Loucy (cell line): ENCODE results near the gene CLSTN1.

ENCODE experiments used
- H2AFZ ChIP-seq: fragments of 200-600 bp; sonication (generic); 2 replicates; pipeline ENCODE4 v1.6.0; 2016; ENCODE audit warnings: antibody characterized with exemption, mild to moderate bottlenecking, low read length, moderate library complexity
- H3F3A ChIP-seq: fragments of 200-600 bp; 2 replicates; pipeline ENCODE4 v1.6.0; 2016; ENCODE audit warnings: antibody characterized with exemption, low read depth, mild to moderate bottlenecking
- H3K27me3 ChIP-seq: fragments of 200-600 bp; sonication (generic); 2 replicates; pipeline ENCODE4 v1.6.1; 2014; ENCODE audit warnings: low read length, mild to moderate bottlenecking; ENCODE audit not compliant: insufficient read depth, poor library complexity, severe bottlenecking
- H3K36me3 ChIP-seq: fragments of 200-600 bp; sonication (generic); 2 replicates; pipeline ENCODE4 v1.6.1; 2016; ENCODE audit warnings: low read length; ENCODE audit not compliant: insufficient read depth
- H3K4me1 ChIP-seq: fragments of 200-600 bp; sonication (generic); 2 replicates; pipeline ENCODE4 v1.5.1; 2014; ENCODE audit warnings: low read length, mild to moderate bottlenecking; ENCODE audit not compliant: insufficient read depth, poor library complexity, severe bottlenecking
- H3K4me2 ChIP-seq: fragments of 200-600 bp; sonication (generic); 2 replicates; pipeline ENCODE4 v1.6.0; 2014; ENCODE audit warnings: antibody characterized with exemption, low read length, low read depth, mild to moderate bottlenecking; ENCODE audit not compliant: poor library complexity, severe bottlenecking
- H3K4me3 ChIP-seq: fragments of 200-600 bp; sonication (generic); 2 replicates; pipeline ENCODE4 v1.5.1; 2014; ENCODE audit warnings: low read length, mild to moderate bottlenecking, mixed read lengths; ENCODE audit not compliant: poor library complexity, severe bottlenecking
- H3K79me2 ChIP-seq: fragments of 200-600 bp; sonication (generic); 2 replicates; pipeline ENCODE4 v1.6.1; 2014; ENCODE audit warnings: low read length; ENCODE audit not compliant: insufficient read depth
- H3K9ac ChIP-seq: fragments of 200-600 bp; sonication (generic); 2 replicates; pipeline ENCODE4 v1.6.0; 2014; ENCODE audit warnings: mild to moderate bottlenecking, low read depth, low read length, moderate library complexity; ENCODE audit not compliant: poor library complexity, severe bottlenecking
- H3K9me2 ChIP-seq: fragments of 200-600 bp; sonication (generic); replicated peaks from 2 replicates; pipeline ENCODE4 v1.6.1; 2016; ENCODE audit warnings: low read depth, low read length, mixed read lengths
- H3K9me3 ChIP-seq: fragments of 200-600 bp; sonication (generic); 2 replicates; pipeline ENCODE4 v1.6.1; 2014; ENCODE audit warnings: mild to moderate bottlenecking, antibody characterized with exemption, low read length, low read depth; ENCODE audit not compliant: insufficient read depth
- H4K20me1 ChIP-seq: fragments of 200-600 bp; sonication (generic); 2 replicates; pipeline ENCODE4 v1.6.0; 2014; ENCODE audit warnings: antibody characterized with exemption, low read length, mild to moderate bottlenecking; ENCODE audit not compliant: insufficient read depth, poor library complexity, severe bottlenecking
- CTCF ChIP-seq: fragments of 200-600 bp; sonication (generic); conservative IDR thresholded peaks from 2 replicates; pipeline ENCODE4 v1.5.1; 2014; ENCODE audit warnings: mild to moderate bottlenecking, antibody characterized with exemption, low read length
- EZH2phosphoT487 ChIP-seq: fragments of 200-600 bp; IDR thresholded peaks from 2 replicates; pipeline ENCODE4 v1.6.1; 2018; ENCODE audit warnings: antibody characterized with exemption, mild to moderate bottlenecking, moderate library complexity, borderline replicate concordance

Gene CLSTN1

GRCh38 chr1:9718006-9718680 lies 105.6 kb downstream of the CLSTN1 start:
- Histone ChIP-seq H3K9me2 (no peaks in the 10 kb centered on the region), H4K20me1 (no peaks in the 10 kb centered on the region), H3K4me2 (peak overlapping the region; percentile 95), H3K27me3 (no peaks in the 10 kb centered on the region), H3K9ac (peak overlapping the region; percentile 89), H2AFZ (peak overlapping the region; percentile 75), H3K4me3 (peak overlapping the region; percentile 78), H3F3A (no peaks in the 10 kb centered on the region), H3K4me1 (peaks cover 14% of the 10 kb centered on the region), H3K9me3 (no peaks in the 10 kb centered on the region), H3K79me2 (peaks cover 14% of the 10 kb centered on the region; the same call in 1 of the 2 replicates), H3K36me3 (no peaks in the 10 kb centered on the region)
- TF ChIP-seq CTCF (no peak; the same call in 1 of the 2 replicates), EZH2phosphoT487 (no peak)

DNA sequence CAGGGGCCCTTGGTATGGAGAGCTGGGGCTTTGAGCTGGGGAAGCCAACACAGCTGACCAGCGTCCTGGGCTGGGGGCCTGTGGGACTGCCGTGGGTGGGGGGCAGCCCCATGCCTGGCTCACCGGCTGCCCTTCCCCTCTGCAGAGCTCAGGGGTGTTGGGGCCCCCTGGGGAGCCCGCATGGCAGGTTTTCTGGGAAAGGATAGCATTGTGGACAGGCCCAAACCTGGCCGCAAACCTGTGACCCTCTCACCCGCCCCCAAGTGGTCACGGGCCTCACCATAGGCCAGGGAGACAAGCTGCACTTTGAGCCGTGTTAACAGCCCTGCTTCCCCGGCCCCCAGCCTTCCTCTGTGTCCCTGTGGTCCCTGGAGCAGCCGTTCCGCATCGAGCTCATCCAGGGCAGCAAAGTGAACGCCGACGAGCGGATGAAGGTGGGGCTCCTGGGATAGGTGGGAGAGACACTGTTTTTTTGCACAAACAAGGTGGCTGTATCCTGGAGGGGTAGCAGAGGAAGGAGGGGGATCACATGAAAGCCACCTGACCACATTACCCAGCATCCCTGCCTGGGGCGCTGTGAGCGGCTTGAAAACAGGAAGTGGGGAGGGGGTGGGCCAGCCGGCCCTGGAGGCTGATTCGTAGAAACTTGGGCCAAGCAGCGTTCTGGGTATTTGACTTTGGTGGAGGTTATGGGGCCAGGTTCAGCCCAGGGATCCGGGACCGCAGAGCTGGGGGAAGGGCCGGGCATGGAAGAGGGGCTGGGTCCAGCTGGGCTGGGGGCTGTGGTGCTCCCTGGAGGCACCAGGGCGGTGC lies 106.4 kb downstream of the CLSTN1 start:
- H3K4me1 ChIP-seq = peaks cover 14% of the 10 kb centered on the region
- H2AFZ ChIP-seq = peak overlapping the region; percentile 75
- no peaks in the 10 kb centered on the region for H3K9me3 ChIP-seq
- H3F3A ChIP-seq = no peaks in the 10 kb centered on the region
- H3K79me2 ChIP-seq = peaks cover 14% of the 10 kb centered on the region; the same call in 1 of the 2 replicates
- H4K20me1 ChIP-seq = no peaks in the 10 kb centered on the region
- H3K4me3 ChIP-seq = peak overlapping the region; percentile 78
- no peaks in the 10 kb centered on the region for H3K27me3 ChIP-seq
- peak overlapping the region; percentile 89 for H3K9ac ChIP-seq
- H3K4me2 ChIP-seq = peak overlapping the region; percentile 95
- H3K9me2 ChIP-seq = no peaks in the 10 kb centered on the region
- H3K36me3 ChIP-seq = no peaks in the 10 kb centered on the region
- TF ChIP-seq CTCF (no peak; the same call in 1 of the 2 replicates), EZH2phosphoT487 (no peak)

DNA sequence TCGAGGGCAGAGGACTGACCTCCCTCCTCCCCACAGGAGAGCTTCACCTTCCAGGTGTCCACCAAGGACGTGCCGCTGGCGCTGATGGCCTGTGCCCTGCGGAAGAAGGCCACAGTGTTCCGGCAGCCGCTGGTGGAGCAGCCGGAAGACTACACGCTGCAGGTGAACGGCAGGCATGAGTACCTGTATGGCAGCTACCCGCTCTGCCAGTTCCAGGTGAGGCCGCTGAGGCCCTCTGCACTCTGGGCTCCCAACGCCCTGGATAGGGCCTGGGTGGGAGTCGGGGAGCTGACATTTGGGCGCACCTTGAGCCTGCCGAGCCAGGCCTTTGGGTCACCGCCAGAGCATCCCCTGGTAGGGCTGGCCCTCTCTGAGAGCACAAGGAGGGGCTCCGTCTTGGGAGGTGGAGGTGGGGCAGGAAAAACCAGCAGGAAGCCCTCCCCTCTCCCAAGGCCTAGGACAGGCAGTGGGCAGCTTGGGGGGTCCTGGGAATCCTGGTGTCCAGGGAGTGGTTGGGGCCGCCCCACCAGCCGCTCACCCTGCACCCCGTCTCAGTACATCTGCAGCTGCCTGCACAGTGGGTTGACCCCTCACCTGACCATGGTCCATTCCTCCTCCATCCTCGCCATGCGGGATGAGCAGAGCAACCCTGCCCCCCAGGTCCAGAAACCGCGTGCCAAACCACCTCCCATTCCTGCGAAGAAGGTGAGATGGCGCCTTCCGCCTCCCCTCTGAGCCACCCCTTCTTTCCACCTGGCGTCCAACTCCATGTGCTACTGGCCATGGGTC lies 107.2 kb downstream of the CLSTN1 start:
- Histone ChIP-seq H3K4me2 (peak overlapping the region; percentile 95), H3K9ac (peak overlapping the region; percentile 89), H3K4me3 (peak overlapping the region; percentile 78), H4K20me1 (no peaks in the 10 kb centered on the region), H3K9me3 (no peaks in the 10 kb centered on the region), H3K79me2 (peaks cover 14% of the 10 kb centered on the region; the same call in 1 of the 2 replicates), H3F3A (no peaks in the 10 kb centered on the region), H3K4me1 (peaks cover 13% of the 10 kb centered on the region), H3K9me2 (no peaks in the 10 kb centered on the region), H3K27me3 (no peaks in the 10 kb centered on the region), H2AFZ (no peak overlapping the region; the same call in 1 of the 2 replicates), H3K36me3 (no peaks in the 10 kb centered on the region)
- TF ChIP-seq CTCF (no peak), EZH2phosphoT487 (no peak)
